ENCODE measurements around the gene NNT. TPM values are rescaled to one million over a fixed set of nuclear protein-coding genes. Genes with fewer than 3 reads are reported as not detected.

The NNT gene
- total and polyA plus RNA-seq, 10 of the 15 experiments (the other 5 are each of a cell fraction or from before 2014, with no cell fraction given), result 20.8 to 73.1 (median 51.9) TPM

DNA sequence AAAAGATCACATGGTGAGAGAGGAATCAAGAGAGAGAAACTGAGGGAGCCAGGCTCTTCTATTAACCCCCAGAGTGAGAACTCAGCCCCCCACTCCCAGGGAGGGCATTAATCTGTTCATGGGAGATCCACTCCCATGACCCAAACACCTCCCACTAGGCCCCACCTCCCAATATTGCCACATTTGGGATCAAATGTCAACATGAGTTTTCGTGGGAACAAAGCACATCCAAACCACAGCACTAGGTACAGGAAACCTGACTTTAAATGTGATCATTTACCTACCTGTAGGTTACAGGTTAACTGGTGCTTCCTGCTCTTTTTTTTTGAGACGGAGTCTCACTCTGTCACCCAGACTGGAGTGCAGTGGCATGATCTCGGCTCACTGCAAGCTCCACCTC is 16.9 kb downstream of the NNT start:
- peaks cover 0 to 16% of the 10 kb centered on the region in 2 experiments for H3K36me3 ChIP-seq (ENCODE audit: control insufficient read depth in 2 of 2, insufficient read depth in 2 of 2, low read length in 1 of 2)
- ATAC-seq, result no peak
- no peak for TF ChIP-seq SUPT20H (IDR thresholded peaks at IDR 0.05; ENCODE audit: borderline replicate concordance, control insufficient read depth, low read depth, low read length)
- no peak for TF ChIP-seq BCL11A (IDR thresholded peaks at IDR 0.05; ENCODE audit: low read depth, low read length)
- no peak for TF ChIP-seq PAX5 (IDR thresholded peaks at IDR 0.05; ENCODE audit: borderline replicate concordance, low read depth, low read length)
- no peak for TF ChIP-seq EED (IDR thresholded peaks at IDR 0.05; ENCODE audit: low read depth)
- TF ChIP-seq NRF1 (conservative IDR thresholded peaks at IDR 0.05; ENCODE audit: low read depth, low read length), result no peak
- TF ChIP-seq NBN (IDR thresholded peaks at IDR 0.05), result no peak
- no peak for TF ChIP-seq ATF7 (IDR thresholded peaks at IDR 0.05; ENCODE audit: low read depth)
- TF ChIP-seq, protein P1, sequence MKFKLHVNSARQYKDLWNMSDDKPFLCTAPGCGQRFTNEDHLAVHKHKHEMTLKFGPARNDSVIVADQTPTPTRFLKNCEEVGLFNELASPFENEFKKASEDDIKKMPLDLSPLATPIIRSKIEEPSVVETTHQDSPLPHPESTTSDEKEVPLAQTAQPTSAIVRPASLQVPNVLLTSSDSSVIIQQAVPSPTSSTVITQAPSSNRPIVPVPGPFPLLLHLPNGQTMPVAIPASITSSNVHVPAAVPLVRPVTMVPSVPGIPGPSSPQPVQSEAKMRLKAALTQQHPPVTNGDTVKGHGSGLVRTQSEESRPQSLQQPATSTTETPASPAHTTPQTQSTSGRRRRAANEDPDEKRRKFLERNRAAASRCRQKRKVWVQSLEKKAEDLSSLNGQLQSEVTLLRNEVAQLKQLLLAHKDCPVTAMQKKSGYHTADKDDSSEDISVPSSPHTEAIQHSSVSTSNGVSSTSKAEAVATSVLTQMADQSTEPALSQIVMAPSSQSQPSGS (IDR thresholded peaks at IDR 0.05; ENCODE audit: low read length), result no peak
- no peak for TF ChIP-seq NFXL1 (IDR thresholded peaks at IDR 0.05; ENCODE audit: borderline replicate concordance)
- TF ChIP-seq SIN3A (IDR thresholded peaks at IDR 0.05; ENCODE audit: low read depth, low read length), result no peak
- no peak for TF ChIP-seq BRCA1 (IDR thresholded peaks at IDR 0.05; ENCODE audit: low read depth, low read length)
- TF ChIP-seq, protein P2, sequence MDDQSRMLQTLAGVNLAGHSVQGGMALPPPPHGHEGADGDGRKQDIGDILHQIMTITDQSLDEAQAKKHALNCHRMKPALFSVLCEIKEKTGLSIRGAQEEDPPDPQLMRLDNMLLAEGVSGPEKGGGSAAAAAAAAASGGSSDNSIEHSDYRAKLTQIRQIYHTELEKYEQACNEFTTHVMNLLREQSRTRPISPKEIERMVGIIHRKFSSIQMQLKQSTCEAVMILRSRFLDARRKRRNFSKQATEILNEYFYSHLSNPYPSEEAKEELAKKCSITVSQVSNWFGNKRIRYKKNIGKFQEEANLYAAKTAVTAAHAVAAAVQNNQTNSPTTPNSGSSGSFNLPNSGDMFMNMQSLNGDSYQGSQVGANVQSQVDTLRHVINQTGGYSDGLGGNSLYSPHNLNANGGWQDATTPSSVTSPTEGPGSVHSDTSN (IDR thresholded peaks at IDR 0.05; ENCODE audit: insufficient replicate concordance, low read depth, low read length), result no peak
- TF ChIP-seq, protein P3, sequence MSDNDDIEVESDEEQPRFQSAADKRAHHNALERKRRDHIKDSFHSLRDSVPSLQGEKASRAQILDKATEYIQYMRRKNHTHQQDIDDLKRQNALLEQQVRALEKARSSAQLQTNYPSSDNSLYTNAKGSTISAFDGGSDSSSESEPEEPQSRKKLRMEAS (IDR thresholded peaks at IDR 0.05; ENCODE audit: low read depth, low read length), result no peak
- no peak for TF ChIP-seq NFIC (IDR thresholded peaks at IDR 0.05; ENCODE audit: low read depth, low read length)
- TF ChIP-seq RELA (IDR thresholded peaks at IDR 0.05; ENCODE audit: borderline replicate concordance, partially characterized antibody), result no peak
- TF ChIP-seq SKIL (IDR thresholded peaks at IDR 0.05; ENCODE audit: low read depth, poor library complexity, severe bottlenecking), result no peak
- no peak for TF ChIP-seq ZNF622 (IDR thresholded peaks at IDR 0.05)
- no peaks in the 10 kb centered on the region for H3K79me2 ChIP-seq (ENCODE audit: control insufficient read depth, insufficient read depth, low read length)
- CTCF ChIA-PET, result interaction anchor here (1.6 to 5.5 kb wide), 4 partner anchors 7 to 13 kb away, joined by 3 to 53 read pairs (median 10); no protein-coding TSS in a partner anchor
- RAD21 ChIA-PET (ENCODE audit: unreplicated experiment), result no interaction called here
- WGBS (ENCODE audit: insufficient coverage, insufficient replicate concordance, low lambda C conversion rate, missing lambda C conversion rate), result 95% methylated on average over 3 of the region's 3 CpGs
- H4K20me1 ChIP-seq (ENCODE audit: control insufficient read depth, insufficient read depth), result no peaks in the 10 kb centered on the region
- no peak for DNase-seq (ENCODE audit: low read depth, low spot score)
- BruUV-seq (replicated peaks), result no TSS peak
- no peaks in the 10 kb centered on the region for H3K9me3 ChIP-seq (replicated peaks; ENCODE audit: control insufficient read depth, insufficient read depth, low read length)
- no peaks in the 10 kb centered on the region for H3K27me3 ChIP-seq (replicated peaks in 1 of 2; ENCODE audit: control insufficient read depth in 2 of 2, insufficient read depth in 2 of 2, low read length in 1 of 2)
- H3K4me2 ChIP-seq (ENCODE audit: control insufficient read depth, insufficient read depth), result no peak overlapping the region
- no peaks in the 10 kb centered on the region for H3K4me1 ChIP-seq (ENCODE audit: control insufficient read depth, insufficient read depth, low read length)
- intact Hi-C loops (cut with micrococcal nuclease; ENCODE audit: unreplicated experiment), result no loop called here
- FAIRE-seq, result no peak
- SMC1A ChIA-PET (ENCODE audit: uncharacterized antibody, unreplicated experiment), result interaction anchor here (1.2 kb wide), 1 partner anchor 11 kb away, joined by 3 read pairs; no protein-coding TSS in a partner anchor
- H2AFZ ChIP-seq (ENCODE audit: control insufficient read depth, low read depth, low read length), result no peak overlapping the region
- no peak overlapping the region for H3K9ac ChIP-seq (ENCODE audit: control insufficient read depth, insufficient read depth, low read length)
- H3K27ac ChIP-seq (ENCODE audit: control insufficient read depth, insufficient read depth), result no peak overlapping the region
- no peak overlapping the region for H3K4me3 ChIP-seq
- in situ Hi-C loops (cut with MboI), result loop anchor here (25.0 kb wide), 1 partner anchor 1708 kb away; the partner anchor contains the start of gene RIMOC1
- POLR2A ChIA-PET, result no interaction called here

Measured in GM12878 (cell line).